GOT3 (cell line): Measurements from ENCODE around the gene ECD.

Experiments used
- DNase-seq: peaks from one replicate; lab custom pipeline; 2025; ENCODE audit warnings: mixed read lengths; lab: John Stamatoyannopoulos, UW

Gene ECD

GRCh38 chr10:73167783-73168464, at the start of gene ECD, which contains the start of gene FAM149B1:
Gene ECD, minus strand, starts transcription at chr10:73168008. Its CDS starts 4,071 bp downstream, at chr10:73163937.
Gene FAM149B1, plus strand, starts transcription at chr10:73168119. Its CDS starts 221 bp downstream, at chr10:73168340.
- DNase-seq, result peak; percentile 68

GRCh38 chr10:73215749-73216148, 47.9 kb upstream of the ECD start:
- no peak for DNase-seq

GRCh38 chr10:73211106-73211811, 43.5 kb upstream of the ECD start:
- no peak for DNase-seq

GRCh38 chr10:73210395-73211105, 42.7 kb upstream of the ECD start:
- no peak for DNase-seq

- DNase-seq, result no peak
These were observed 41.9 kb upstream of the ECD start for GRCh38 chr10:73209705-73210104.

GRCh38 chr10:73207883-73208282, 40.1 kb upstream of the ECD start:
- DNase-seq, result no peak

GRCh38 chr10:73206385-73206784, 38.6 kb upstream of the ECD start:
- no peak for DNase-seq

- no peak for DNase-seq
These were observed 38.1 kb upstream of the ECD start for GRCh38 chr10:73205890-73206289.

GRCh38 chr10:73205081-73205480, 37.3 kb upstream of the ECD start:
- DNase-seq, result no peak

- DNase-seq, result no peak
These were observed 22.4 kb upstream of the ECD start for GRCh38 chr10:73190188-73190587.

- DNase-seq, result no peak
These were observed 18.5 kb upstream of the ECD start for GRCh38 chr10:73186266-73186665.

- DNase-seq, result no peak
These were observed 16.0 kb upstream of the ECD start for GRCh38 chr10:73183667-73184281.

GRCh38 chr10:73182568-73182967, 14.8 kb upstream of the ECD start:
- DNase-seq, result no peak

GRCh38 chr10:73174148-73174925, 6.5 kb upstream of the ECD start:
- no peak for DNase-seq

GRCh38 chr10:73172867-73173266, 5.1 kb upstream of the ECD start:
- DNase-seq, result no peak

- DNase-seq, result no peak
These were observed 1.5 kb upstream of the ECD start for GRCh38 chr10:73169320-73169719.

GRCh38 chr10:73168465-73168803, 626 bp upstream of the ECD start:
- no peak for DNase-seq

GRCh38 chr10:73167458-73167782, 388 bp downstream of the ECD start:
- DNase-seq, result no peak

GRCh38 chr10:73166972-73167371, 836 bp downstream of the ECD start:
- no peak for DNase-seq

GRCh38 chr10:73163096-73163495, 4.7 kb downstream of the ECD start:
- DNase-seq, result no peak

GRCh38 chr10:73161662-73162061, 6.1 kb downstream of the ECD start:
- no peak for DNase-seq

- no peak for DNase-seq
These were observed 6.7 kb downstream of the ECD start for GRCh38 chr10:73161079-73161478.
